ENCODE data around the gene TSPAN5.

DNA sequence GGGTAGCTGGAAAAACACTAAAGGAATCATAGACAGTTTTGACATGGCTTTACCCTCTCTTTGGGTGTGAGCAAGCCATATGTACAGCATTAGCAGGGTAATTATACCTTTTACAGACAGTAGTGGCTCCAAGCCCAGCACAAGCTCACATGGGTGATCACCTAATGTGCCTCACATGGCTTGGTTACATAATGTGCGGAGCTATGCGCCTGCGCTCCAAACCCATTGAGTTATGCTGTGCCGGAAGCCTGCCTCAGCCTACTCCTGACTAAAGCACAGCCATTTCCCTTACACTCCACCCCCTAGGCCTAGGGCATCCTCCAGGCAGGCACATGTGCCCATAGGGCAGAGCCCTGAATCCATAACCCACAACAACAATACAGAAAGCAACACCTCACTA is 6.5 kb upstream of the TSPAN5 start:
- TF ChIP-seq, protein P1, sequence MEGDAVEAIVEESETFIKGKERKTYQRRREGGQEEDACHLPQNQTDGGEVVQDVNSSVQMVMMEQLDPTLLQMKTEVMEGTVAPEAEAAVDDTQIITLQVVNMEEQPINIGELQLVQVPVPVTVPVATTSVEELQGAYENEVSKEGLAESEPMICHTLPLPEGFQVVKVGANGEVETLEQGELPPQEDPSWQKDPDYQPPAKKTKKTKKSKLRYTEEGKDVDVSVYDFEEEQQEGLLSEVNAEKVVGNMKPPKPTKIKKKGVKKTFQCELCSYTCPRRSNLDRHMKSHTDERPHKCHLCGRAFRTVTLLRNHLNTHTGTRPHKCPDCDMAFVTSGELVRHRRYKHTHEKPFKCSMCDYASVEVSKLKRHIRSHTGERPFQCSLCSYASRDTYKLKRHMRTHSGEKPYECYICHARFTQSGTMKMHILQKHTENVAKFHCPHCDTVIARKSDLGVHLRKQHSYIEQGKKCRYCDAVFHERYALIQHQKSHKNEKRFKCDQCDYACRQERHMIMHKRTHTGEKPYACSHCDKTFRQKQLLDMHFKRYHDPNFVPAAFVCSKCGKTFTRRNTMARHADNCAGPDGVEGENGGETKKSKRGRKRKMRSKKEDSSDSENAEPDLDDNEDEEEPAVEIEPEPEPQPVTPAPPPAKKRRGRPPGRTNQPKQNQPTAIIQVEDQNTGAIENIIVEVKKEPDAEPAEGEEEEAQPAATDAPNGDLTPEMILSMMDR (IDR thresholded peaks at IDR 0.05 in 8 of 11, conservative IDR thresholded peaks at IDR 0.05 in 3 of 11), result no peak
- TF ChIP-seq POLR2A (IDR thresholded peaks at IDR 0.05) (no peak), POLR2AphosphoS5 (IDR thresholded peaks at IDR 0.05) (no peak)
